ENCODE data around the gene LRRC32.
A peak's percentile ranks its signal among the peaks of the same experiment; 100 is the strongest.
"Not testable (repeated sequence)": the region's sequence is repeated elsewhere in the genome, so short reads cannot be mapped to it uniquely, and the experiment has no call there.

LRRC32 gene

DNA sequence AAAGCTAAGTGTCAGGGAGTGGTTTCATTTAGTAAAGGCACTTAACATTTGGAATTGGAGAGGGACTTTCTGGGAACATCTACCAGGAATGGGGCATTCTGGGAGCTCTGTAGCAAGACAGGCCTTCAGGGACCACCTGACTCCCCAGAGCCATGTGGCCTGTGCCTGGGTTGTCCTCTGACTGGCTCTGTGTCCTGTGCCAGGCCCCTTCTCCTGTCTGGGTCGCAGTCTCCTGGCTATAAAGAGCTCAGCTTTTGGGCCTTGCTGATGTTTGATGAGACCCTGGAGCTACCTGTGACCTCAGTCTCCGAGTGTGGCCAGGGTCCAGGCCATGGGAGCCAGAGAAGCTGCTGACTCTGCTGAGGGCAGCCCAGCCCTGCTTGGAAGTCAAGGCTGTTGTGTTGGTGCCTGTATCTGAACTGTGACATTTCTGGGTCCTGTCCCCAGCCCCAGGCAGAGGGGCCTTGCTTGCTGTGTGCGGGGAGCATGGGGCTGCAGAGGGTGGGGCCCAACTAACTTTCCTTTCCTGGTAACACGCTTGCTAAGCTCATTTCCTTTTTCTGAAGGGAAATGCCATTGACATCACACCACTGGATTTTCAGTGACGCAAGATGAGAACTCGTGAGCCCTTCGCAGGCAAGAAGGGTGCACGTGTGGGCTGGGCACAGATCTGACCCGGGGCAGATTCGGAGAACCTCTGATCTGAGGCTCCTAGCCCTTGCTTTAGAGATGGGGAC, 41.3 kb downstream of the LRRC32 start:
- peak; percentile 12 for DNase-seq (ENCODE audit: low spot score)

DNA sequence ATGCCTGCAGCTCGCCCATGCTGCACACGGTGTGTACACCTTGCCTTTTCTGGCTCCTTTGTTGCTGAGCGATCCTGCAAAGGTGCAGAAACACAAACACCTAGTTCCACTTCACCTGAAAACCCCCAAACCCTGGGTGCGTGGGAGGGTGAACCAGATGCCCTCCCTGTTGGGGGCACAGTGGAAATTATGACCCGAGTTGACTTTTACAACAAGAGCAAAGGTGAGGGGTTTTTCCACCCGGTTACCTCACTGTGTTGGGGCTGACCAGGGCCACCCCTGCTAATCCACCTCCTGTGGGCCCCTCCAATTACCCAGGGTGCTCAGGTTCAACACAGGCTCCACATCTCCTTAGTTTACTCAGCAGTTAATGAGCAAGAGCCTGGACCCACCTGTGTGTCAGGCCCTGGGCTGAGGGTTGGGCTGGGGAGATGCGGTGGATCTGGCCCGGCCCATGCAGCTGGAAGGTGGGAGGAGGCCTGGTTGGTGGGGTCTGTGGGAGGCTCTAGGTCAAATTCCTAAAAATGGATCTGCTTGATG, 42.1 kb downstream of the LRRC32 start:
- DNase-seq (ENCODE audit: low spot score): no peak

DNA sequence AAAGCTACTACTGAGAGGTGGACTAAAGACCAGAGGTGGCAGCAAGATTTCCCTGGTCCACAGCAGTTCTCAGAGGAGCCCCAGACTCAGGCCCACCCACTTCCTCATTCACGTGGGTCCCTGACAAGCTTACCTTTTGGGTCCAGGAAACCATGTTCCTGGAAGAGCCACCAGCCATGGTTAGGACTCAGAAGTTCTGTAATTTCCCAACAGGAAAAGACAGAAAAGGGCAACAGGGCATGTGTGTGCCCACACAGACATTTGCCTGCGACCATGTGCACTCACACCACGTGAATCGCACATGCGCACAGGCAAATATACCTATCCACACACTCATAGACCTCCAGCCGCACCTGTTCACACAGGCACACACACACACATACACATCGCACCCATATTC, 42.9 kb downstream of the LRRC32 start:
- DNase-seq (ENCODE audit: low spot score): no peak

DNA sequence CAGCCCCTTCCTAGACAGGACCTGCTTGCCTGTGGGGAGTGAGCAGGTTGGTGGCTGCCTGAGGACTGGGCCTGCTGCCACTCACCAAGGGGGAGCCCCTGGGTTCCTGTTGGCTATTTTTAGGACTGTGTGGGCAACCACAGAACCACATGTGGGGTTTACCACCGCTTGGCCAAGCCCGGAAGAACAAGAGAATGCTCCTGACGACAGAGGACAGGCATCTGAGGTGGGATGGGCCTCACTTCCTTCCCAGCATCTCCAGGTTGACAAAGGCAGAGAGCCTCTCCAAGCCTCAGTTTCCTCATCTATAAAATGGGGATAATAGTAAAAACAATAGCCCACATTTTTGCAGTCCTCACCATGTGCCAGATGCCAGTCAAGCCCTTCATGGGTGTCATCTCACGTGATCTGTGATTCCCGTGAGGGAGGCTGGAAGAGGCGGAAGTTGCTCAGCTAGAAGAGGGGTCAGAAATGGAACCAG, 43.6 kb downstream of the LRRC32 start:
- peak; percentile 16 for DNase-seq (ENCODE audit: low spot score)

DNA sequence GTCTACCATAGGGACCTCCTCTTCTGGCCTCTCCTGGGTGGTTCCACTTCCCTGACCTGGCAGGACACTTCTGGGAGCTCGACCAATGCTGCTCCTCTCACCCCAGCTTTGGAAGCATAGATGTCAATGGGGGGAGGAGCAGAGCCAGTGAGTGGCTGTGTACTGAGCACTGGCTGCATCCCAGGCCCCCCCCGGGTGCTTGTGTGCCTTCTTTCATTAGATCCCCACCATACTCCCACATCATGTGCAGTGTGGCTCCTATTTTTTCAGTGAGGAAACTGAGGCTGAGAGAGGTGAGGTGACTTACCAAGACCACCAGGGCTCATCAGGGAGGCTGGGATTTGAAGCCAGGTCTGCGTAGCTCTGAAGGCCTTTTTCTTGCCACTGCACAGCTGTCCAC, 44.3 kb downstream of the LRRC32 start:
- no peak for DNase-seq (ENCODE audit: low spot score)

DNA sequence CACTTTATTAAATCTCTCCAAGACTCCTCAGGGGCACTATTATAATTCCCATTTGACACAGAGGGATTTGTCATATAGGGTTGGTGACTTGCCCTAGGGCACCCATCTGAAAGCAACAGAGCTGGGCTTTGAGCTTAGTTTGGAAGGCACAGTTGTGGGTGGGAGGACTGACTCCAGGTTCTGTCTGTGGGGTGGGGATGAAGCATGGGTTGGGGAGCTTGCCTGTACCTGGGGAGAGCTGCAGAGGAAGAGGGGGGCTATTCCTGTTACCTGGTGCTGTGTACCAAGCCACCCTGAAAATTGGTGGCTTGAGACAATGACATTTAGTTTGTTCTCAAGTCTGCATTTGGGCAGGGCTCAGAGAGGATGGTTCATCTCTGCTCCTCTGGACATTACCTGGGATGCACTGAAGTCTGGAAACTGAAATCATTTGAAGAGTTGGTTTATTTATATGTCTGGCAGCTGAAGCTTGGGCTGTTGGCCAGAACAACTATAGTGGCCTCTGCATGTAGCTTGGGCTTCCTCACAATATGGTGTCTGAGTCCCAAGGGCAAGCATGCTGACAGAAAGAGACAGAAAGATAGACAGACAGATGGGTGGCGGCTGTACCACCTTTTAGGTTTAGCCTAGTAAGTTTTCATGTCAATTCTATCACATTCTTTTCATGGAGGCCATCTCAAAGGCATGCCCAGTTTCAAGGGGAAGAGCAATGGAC, 44.9 kb downstream of the LRRC32 start:
- DNase-seq (ENCODE audit: low spot score): no peak

DNA sequence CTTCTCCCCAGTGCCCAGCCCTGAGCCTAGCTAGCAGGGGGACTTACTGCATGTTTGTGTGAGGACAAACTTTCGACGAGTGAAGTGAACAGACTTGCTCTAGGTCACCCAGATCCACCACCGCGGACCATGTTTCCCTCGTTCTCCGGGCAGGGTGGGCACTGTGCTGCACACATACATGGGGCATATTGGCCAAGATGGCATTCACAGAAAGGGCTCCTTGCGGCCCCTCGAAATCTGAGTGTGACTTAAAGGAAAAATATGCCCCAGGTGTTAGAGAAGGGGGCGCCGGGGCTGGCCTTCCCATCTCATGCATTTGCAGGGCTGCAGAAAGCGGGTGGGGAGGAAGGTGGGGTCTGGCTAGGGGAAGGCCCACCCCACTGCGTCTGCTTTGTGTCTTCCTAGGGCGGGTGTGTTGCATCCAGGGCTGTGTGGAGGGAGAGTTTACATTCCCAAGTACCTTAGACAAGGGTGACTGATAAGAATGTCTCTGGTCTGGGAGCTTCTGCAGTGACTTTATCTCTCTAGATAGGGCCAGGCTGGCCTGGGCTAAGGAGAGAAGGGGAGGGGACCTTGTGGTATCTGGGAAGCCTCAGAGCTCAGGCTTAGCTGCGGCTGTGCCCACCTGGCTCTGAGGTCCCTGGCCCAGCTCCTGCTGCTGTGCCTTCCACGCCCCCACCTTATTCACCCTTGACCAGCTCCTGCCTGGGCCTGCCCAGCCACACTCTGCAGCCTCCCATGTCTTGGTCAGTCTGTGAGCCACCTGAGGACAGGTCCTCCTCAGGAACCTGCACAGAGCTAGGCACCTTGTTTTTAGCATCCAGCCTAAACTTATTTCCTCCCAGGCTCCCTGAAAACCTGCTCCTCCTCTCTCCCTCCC, 45.8 kb downstream of the LRRC32 start:
- DNase-seq (ENCODE audit: low spot score): no peak

DNA sequence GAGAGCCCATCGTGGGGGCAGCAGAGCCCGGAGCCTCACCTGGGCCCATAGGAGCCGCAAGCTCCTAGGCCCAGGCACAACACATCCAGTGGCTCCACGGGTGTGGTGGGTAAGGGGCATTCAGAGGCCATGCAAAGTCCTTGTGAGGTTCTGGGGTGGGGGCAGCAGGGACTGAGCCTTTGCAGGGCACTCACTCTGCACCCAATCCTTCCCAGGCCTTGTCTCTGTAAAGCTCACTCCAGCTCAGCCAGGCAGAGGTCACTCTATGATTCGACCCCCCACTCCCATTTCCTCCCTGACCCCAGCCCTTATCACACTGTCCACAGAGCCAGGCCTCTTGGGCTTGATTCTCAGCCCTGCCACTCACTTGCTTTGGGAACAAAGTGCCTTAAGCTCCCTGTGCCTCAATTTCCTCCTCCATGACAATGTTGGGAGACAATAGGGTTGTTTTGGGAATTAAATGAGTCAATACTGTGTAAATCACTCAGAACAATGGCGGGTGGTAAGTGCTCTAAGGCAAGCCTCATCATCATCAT, 46.6 kb downstream of the LRRC32 start:
- DNase-seq (ENCODE audit: low spot score): no peak

DNA sequence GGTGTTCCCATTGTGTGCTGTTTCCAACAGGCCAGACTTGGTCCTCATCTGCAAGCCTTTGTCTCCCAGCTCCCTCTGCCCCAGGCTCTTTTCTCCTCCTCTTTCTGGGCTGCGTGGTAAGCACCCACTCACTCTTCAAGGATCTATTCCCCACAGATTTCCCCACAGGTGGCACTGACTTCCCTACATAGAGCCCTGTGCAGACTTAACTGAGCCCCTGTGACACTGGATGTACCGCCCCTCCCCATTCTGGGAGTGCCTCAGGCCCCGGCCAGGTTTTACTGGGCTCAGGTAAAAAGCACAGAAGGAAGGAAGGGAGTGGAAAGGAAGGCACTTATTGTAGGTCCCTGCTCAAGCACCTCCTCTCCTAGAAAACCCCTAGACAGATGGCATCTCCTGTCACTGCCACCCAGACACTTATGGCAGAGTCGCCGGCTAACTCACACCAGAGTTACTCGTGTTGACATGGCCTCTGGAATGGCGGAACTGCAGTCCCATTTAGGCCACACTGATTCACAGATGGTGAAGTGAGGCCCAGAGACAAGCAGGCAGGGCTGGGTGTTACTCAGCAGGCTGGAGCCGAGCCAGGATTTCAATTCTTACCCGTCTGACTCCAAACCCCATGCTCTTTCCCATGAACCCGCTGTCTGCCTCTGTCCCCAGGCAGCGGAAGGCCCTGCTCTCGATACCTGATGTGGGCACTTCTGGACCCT, 47.2 kb downstream of the LRRC32 start:
- DNase-seq (ENCODE audit: low spot score): no peak

DNA sequence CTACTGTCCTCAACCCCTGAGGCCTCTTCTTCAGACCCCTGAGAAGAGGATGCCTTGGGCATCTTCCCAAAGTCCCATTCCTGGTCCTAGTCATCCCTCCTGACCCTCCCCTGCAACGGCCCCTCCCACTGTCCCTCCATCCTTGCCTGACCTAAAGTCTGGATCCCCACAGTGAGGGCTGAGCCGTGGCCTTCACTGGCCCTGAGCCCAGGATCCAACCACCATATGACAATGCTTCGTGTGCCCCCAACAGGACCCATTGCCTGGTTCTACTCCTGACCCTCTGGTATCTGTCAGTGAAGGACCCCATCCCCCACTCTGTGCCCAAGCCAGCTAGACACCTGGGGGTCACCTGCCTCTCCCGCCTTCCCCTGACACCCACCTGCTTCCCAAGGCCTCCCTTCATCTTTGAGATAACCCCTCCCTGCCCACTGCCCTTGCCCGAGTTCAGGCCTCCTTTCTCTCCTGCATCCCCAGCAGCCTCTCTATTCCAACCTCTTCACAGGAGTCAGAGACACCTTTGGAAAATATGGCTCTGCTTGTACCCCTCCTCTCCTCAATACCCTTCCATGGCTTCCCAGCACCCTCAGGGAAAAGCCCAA, 48.0 kb downstream of the LRRC32 start:
- no peak for DNase-seq (ENCODE audit: low spot score)

DNA sequence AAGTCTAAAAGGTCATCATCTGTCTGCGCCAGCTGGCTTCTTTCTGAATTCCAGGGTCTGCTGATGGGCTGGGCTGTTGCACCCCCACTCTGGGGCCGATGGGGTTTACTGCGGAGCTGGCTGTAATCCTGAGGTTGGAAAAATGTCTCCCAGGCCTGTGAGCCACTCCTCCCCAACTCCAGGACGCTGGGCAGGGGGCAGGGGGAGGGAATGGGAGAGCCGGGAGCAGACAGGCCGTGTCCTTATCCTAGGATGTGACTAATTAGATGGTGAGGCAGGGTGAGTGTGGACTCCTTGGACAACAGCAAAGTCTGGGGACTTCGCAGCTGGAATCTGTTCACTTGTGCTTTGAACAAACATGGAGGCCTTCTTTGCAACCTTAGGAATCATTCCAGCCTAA, 48.7 kb downstream of the LRRC32 start:
- DNase-seq (ENCODE audit: low spot score): no peak

DNA sequence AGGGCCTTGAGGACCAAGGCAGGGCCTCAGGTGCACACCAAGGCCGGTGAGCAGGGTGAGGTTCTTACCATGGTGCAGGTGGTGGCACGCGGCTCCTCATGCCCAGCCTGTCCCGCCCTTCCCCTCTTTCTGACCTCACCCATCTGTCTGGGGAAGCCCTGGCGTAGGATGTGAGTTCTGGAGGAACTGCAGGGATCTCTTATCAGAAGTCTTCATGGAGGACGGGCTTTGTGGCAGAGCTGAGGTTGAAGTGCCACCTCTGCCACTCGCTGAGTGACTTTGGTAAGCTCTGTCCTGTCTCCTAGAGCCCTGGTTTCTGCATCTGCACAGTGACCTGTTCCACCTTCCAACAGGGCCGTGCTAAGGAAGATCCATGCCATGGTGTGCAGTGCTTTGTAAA, 49.1 kb downstream of the LRRC32 start:
- DNase-seq (ENCODE audit: low spot score): no peak

DNA sequence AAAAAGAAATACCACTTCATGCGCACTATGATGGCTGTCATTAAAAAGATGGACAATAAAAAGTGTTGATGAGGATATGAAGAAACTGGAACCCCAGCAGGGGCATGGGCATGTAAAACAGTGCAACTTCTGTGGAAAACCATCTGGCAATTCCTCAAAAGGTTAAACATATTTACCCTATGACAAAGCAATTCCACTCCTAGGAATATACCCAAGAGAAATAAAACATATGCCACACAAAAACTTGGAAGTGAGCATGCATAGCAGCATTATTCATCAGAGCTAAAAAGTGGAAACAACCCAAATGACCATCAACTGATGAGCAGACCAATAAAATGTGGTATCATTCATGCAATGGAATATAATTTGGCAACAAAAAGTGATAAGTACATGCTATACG, 50.1 kb downstream of the LRRC32 start:
- no peak for DNase-seq (ENCODE audit: low spot score)

DNA sequence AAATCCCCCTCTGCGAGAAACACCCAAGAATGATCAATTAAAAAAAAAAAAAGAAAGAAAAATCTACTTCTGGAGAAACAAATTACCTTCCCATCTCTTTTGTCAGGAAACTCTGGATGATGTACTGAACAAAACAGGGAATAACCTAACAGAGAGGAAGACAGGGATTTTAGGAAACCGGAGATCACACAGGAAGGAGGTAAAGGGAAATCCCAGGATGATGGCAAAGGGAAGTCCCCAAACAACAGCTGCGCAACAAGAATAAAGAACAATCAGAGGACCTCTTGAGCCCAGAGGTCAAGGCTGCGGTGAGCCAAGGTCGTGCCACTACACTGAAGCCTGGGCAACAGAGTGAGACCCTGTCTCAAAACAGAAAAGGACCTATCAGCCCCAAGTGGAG, 50.7 kb downstream of the LRRC32 start:
- not testable (repeated sequence) for DNase-seq (ENCODE audit: low spot score)

DNA sequence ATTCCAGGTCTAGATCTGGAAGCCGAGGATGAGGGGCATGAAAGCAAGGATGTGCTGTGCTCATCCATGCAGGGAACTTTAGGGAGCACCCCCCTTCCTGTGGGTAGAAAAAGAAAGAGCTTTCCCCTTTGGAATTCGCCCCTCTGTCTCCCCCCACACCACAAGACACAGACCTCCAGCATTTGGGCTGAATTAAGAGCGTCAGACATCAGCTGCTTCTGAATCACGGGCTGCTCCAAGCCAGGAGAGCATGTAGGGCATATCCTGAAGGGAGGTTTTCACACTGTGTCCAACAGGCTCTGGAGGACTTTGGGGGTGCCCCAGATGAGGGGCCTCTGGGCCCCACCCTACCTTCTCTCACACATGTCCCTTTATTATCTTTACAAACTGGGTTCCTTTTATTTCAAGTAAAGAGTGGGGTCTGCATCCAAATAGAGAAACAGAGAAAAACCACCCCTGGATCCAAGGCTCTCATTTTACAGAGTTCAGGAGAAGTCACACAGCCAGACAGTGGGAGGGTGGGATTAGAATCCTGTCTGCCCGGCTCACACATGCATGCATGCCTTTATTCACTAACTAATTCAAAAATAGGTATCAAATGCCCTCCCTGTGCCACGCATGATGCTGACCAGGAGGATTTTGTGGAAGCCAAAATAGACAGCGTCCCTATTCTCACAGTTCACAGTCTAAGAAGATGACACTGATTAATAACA, 52.8 kb downstream of the LRRC32 start:
- DNase-seq (ENCODE audit: low spot score): no peak

DNA sequence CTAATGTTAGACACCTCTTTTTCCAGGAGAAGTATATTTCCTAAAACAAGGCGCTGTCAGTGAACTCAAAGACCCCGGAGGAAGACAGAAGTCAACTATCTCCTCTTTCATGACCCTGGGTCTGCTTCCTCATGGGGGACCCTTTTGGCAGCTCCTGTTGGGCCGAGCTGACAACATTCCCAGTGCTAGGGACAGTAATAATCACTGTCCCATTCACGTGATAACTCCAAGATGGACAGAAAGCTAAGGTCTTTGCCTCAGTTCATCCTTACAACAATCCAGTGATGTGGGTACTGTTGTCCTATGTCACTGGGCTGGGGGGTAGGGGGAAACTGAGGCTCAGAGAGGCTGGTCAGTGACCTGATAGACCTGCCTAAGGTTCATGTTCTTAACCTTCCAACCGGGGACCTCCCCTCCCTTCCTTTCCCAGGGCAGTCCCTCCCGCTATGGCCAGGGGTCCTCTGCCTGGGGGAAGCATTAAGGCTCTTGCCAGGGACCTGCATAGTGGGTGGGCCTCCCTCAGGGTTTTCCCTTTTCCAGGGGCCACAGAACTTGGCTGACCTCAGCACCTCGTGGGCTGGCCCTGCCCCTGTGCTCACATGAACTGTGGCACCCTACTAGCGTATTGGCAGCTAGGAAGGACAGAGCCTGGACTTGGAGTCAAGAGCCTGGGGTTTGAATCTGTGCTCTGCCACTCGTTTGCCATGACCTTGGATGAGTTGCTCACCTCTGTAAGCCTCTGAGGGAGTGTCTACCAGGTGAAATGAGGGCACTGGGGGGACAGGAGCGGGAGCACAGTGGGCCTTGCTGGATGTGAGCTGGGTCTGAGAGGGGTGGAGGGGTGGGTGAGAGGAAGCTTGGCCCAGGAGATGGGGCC, 53.6 kb downstream of the LRRC32 start:
- DNase-seq (ENCODE audit: low spot score): no peak

DNA sequence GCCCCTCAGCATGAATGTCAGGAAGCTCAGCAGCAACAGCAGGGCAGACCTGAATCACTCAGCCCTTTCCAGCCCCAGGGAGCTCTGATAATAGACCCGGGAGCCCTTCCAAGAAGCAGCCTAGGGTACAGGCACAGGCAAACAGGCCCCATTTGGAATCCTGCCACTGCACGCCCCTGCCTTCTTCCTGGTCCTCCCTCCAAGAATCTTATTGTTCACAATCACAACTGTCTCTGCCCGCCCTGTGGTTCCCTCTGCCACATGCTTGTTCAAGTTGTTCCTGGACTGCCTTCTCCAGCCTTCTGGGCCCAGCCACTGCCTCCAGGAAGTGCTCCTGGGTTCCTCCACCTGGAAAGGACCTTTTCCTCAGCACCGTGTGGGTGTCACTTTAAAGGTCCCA, 54.6 kb downstream of the LRRC32 start:
- DNase-seq (ENCODE audit: low spot score): no peak

DNA sequence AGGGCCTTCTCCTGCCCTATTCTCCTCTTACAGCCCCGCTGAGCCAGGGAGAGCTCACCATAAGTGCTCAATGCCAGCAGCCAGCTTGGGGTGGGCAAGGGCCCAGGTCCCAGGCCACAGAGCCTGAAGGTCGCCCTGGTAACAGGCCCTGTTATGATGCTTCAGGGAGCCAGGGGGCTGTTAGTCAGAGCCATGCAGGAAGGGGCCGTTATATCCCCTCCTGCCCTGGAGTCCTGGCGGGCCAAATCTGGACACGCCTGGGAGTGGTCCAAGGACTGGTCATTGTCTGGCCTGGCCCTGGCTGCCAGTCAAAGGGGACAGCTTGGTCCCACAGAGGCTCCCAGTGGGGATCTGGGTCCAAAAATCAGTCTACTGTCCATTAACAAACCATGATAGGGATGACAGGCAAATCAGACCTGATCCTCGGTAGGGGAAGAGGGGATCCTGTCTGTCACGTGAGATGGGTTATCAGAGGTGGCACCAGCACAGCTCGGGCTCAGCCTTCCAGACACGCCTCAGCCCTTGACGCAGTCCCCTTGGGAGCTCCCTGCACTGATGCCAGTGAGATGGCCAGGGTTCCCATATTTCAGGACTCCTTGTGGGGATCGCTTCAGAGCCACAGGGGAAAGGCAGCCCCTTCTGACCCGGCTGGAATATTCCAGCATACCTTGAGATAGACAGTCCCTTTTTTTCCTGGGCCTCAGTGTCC, 55.9 kb downstream of the LRRC32 start:
- no peak for DNase-seq (ENCODE audit: low spot score)

DNA sequence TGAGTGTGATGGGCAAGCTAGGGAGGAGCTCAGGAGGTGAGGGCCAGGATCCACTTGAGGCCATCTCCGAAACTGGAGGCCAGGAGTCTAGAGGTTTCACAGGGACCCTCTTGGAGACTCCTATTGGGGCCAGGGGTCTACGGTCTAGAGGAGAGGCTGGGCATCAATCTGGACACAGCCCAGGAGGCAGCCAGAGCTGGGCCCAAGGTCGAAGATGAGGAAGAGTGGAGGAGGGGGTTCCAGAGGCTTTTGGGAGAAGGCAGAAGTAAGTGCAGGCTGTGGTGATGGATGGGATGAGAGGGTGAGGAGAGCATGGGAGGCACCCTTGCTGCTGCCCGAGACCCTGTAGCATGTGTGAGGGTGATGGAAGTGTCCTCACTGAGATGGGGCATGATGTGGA, 56.6 kb downstream of the LRRC32 start:
- no peak for DNase-seq (ENCODE audit: low spot score)
